MCF 10A (cell line): ENCODE measurements around the gene DNM2. TPM values are rescaled to one million over a fixed set of nuclear protein-coding genes. Genes with fewer than 3 reads are reported as not detected.

Source experiments
- BruUV-seq: library from RNA; stranded (reverse); fragments of 400-500 nt; replicated peaks from 2 replicates; lab custom pipeline; 2021; lab: Mats Ljungman, UMichigan
- CTCF ChIA-PET: fragments of 300-600 bp; sonication (Branson Sonifier 250); formaldehyde crosslinking; extraction: SDS; loops from one replicate; lab custom pipeline; 2021; ENCODE audit warnings: antibody characterized with exemption, inconsistent platforms; lab: Yijun Ruan, JAX
- POLR2A ChIA-PET: fragments of 300-600, 350-650 bp; sonication (Branson Sonifier 250); formaldehyde crosslinking; extraction: SDS; loops from one replicate; lab custom pipeline; 2020; ENCODE audit warnings: antibody characterized with exemption, inconsistent platforms; lab: Yijun Ruan, JAX
- DNase-seq: peaks from one replicate; pipeline ENCODE4 v3.0.0-alpha.2; 2018; ENCODE audit not compliant: unreplicated experiment
- H3K27ac Mint-ChIP-seq: one replicate; pipeline ENCODE4 v1.8.0; 2022; ENCODE audit warnings: mild to moderate bottlenecking, low read depth, mixed read lengths; ENCODE audit not compliant: unreplicated experiment
- H3K27me3 Mint-ChIP-seq: one replicate; pipeline ENCODE4 v1.8.0; 2022; ENCODE audit warnings: mixed read lengths; ENCODE audit not compliant: insufficient read depth, unreplicated experiment
- H3K36me3 Mint-ChIP-seq: one replicate; pipeline ENCODE4 v1.8.0; 2022; ENCODE audit warnings: mild to moderate bottlenecking, moderate library complexity, mixed read lengths; ENCODE audit not compliant: insufficient read depth, unreplicated experiment
- H3K4me1 Mint-ChIP-seq: one replicate; pipeline ENCODE4 v1.8.0; 2022; ENCODE audit warnings: mixed read lengths; ENCODE audit not compliant: insufficient read depth, unreplicated experiment
- H3K4me3 Mint-ChIP-seq: one replicate; pipeline ENCODE4 v1.8.0; 2022; ENCODE audit warnings: mild to moderate bottlenecking, moderate library complexity, mixed read lengths; ENCODE audit not compliant: unreplicated experiment
- H3K9me3 Mint-ChIP-seq: one replicate; pipeline ENCODE4 v1.8.0; 2022; ENCODE audit warnings: mixed read lengths; ENCODE audit not compliant: unreplicated experiment
- intact Hi-C: fragments of 100-400 bp; cut with micrococcal nuclease; formaldehyde crosslinking; loops from 2 replicates; pipeline ENCODE4 v1.14.1; 2022
- total RNA-seq: library from RNA; stranded (reverse); gene quantifications from 2 replicates; pipeline ENCODE4 v1.2.3, GENCODE V29; 2022
- TF ChIP-seq, protein P1 (sequence below): fragments of 200-600 bp; IDR thresholded peaks from one replicate; pipeline ENCODE4 v1.8.0; 2022; ENCODE audit warnings: antibody characterized with exemption, mild to moderate bottlenecking; ENCODE audit not compliant: unreplicated experiment

The DNM2 gene
- total RNA-seq, 1 experiment from 2014 or later = 114 TPM

DNA sequence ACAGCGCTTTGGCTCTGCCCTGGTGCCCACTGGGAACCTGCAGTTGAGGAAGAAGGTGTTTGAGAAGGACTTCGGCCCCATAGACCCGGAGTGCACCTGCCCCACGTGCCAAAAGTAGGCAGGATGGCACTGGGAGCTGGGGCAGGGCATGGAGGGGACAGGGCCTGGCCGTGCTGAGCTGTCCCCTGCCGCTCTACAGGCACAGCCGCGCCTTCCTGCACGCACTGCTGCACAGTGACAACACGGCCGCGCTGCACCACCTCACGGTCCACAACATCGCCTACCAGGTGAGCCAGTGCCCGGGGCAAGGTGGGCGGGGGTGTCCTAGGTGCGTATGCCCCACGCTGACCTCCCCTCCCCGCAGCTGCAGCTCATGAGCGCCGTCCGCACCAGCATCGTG, 5.1 kb upstream of the DNM2 start:
- ChIA-PET CTCF (interaction anchor here (1.2 kb wide), 1 partner anchor 159 kb away, joined by 4 read pairs; no protein-coding TSS in a partner anchor), POLR2A (interaction anchor here (1.0 kb wide), 1 partner anchor 11 kb away, joined by 3 read pairs; the partner anchor contains the start of gene QTRT1)
- TSS peak; percentile 78 for BruUV-seq
- H3K27me3 Mint-ChIP-seq = no peaks in the 10 kb centered on the region
- peaks cover 6% of the 10 kb centered on the region for H3K4me1 Mint-ChIP-seq
- no peak overlapping the region for H3K27ac Mint-ChIP-seq
- no peaks in the 10 kb centered on the region for H3K9me3 Mint-ChIP-seq
- DNase-seq = no peak
- peaks cover 62% of the 10 kb centered on the region for H3K36me3 Mint-ChIP-seq
- H3K4me3 Mint-ChIP-seq = no peak overlapping the region
- intact Hi-C loops = no loop called here
- TF ChIP-seq, protein P1, sequence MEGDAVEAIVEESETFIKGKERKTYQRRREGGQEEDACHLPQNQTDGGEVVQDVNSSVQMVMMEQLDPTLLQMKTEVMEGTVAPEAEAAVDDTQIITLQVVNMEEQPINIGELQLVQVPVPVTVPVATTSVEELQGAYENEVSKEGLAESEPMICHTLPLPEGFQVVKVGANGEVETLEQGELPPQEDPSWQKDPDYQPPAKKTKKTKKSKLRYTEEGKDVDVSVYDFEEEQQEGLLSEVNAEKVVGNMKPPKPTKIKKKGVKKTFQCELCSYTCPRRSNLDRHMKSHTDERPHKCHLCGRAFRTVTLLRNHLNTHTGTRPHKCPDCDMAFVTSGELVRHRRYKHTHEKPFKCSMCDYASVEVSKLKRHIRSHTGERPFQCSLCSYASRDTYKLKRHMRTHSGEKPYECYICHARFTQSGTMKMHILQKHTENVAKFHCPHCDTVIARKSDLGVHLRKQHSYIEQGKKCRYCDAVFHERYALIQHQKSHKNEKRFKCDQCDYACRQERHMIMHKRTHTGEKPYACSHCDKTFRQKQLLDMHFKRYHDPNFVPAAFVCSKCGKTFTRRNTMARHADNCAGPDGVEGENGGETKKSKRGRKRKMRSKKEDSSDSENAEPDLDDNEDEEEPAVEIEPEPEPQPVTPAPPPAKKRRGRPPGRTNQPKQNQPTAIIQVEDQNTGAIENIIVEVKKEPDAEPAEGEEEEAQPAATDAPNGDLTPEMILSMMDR = no peak

DNA sequence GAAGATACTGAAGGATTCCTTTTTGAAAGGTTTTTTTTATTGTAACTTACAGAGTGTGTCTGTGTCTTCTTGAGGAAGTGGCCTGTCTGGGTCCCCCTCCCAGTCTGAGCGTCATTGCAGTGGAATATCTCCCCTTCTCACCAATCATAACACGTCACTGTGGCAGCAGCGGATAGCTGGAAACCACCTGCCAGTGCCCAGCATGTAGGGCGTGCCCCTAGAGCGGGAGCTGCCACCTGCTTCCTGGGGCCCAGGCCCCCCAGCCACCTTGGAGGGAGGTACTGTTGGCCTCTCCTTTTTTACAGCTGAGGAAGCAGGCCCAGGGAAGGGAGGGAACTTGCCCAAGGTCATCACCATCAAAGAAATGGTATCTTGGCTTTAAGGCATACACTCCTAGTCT, 4.6 kb upstream of the DNM2 start:
- no peak overlapping the region for H3K27ac Mint-ChIP-seq
- BruUV-seq = no TSS peak
- TF ChIP-seq, protein P1 = no peak
- H3K36me3 Mint-ChIP-seq = peaks cover 58% of the 10 kb centered on the region
- no peak overlapping the region for H3K4me3 Mint-ChIP-seq
- no peaks in the 10 kb centered on the region for H3K9me3 Mint-ChIP-seq
- CTCF ChIA-PET = interaction anchor here (0.6 kb wide), 1 partner anchor 108 kb away, joined by 5 read pairs; no protein-coding TSS in a partner anchor
- POLR2A ChIA-PET = no interaction called here
- no peaks in the 10 kb centered on the region for H3K27me3 Mint-ChIP-seq
- intact Hi-C loops = no loop called here
- H3K4me1 Mint-ChIP-seq = peaks cover 6% of the 10 kb centered on the region
- DNase-seq = no peak

DNA sequence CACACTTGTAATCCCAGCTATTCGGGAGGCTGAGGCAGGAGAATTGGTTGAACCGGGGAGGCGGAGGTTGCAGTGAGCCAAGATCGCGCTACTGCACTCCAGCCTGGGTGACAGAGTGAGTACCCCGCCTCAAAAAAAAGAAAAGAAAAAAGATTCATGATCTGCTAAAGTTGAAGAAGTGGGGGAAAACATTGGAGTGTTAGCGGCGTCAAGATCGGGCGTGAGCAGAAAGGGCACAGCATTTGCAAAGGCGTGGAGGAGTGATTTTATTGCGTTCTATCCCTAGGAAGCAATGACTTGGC, 874 bp upstream of the DNM2 start:
- TF ChIP-seq, protein P1 = no peak
- CTCF ChIA-PET = interaction anchor here (0.6 to 6.5 kb wide), 14 partner anchors 8 to 630 kb away, joined by 3 to 55 read pairs (median 4); partner anchors contain the start of genes QTRT1 and TMED1
- peaks cover 15% of the 10 kb centered on the region for H3K4me1 Mint-ChIP-seq
- DNase-seq = no peak
- no TSS peak for BruUV-seq
- H3K36me3 Mint-ChIP-seq = peaks cover 33% of the 10 kb centered on the region
- intact Hi-C loops = loop anchor here (1.0 to 5.0 kb wide), 3 partner anchors 55 to 147 kb away; partner anchors contain the start of gene TMED1
- H3K27ac Mint-ChIP-seq = peak overlapping the region; percentile 86
- peak overlapping the region; percentile 57 for H3K4me3 Mint-ChIP-seq
- POLR2A ChIA-PET = interaction anchor here (0.9 to 2.9 kb wide), 19 partner anchors 11 to 374 kb away, joined by 3 to 29 read pairs (median 5); partner anchors contain the start of genes QTRT1 and TMED1
- no peaks in the 10 kb centered on the region for H3K27me3 Mint-ChIP-seq
- H3K9me3 Mint-ChIP-seq = no peaks in the 10 kb centered on the region

DNA sequence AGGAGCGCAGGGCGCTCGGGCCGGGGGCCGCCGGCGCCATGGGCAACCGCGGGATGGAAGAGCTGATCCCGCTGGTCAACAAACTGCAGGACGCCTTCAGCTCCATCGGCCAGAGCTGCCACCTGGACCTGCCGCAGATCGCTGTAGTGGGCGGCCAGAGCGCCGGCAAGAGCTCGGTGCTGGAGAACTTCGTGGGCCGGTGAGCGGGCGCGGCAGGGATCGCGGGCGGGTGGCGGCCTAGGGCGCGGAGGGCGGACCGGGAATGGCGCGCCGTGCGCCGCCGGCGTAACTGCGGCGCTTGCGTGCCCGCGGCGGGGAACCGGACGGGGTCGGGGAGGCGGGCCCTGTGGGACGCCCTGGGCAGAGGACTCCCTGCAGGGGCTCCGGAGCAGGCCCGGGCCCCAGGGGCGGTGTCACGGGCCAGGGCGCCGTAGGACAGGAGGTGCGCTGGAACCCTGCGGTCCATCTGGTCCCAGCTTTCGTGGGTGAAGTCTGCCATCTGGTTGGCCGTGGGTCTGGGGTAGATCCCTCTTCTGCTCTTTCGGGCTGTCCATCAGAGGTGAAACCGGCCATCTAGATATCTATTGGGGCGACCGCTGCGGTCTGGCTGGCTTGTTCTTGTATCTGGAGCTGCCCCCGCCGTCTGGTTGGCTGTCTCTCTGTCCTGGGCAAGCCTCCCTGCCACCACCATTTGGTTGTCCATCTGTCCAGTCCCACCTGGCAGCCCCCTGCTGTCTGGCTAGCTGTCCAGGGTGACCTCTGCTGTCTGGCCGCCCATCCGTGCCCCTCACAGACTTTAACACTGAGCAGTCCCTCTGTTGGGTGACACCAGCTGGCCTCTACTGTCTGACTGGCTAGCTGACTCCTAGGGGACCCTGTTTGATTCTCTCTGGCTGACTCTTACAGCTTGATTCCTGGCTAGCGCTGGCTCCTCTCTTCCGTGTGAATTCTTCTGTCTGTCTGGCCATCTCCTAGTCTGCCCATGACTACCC, 622 bp downstream of the DNM2 start:
- Mint-ChIP-seq H3K4me3 (peak overlapping the region; percentile 86), H3K27me3 (no peaks in the 10 kb centered on the region), H3K27ac (peak overlapping the region; percentile 65), H3K36me3 (peaks cover 29% of the 10 kb centered on the region), H3K9me3 (no peaks in the 10 kb centered on the region), H3K4me1 (peaks cover 15% of the 10 kb centered on the region)
- intact Hi-C loops = loop anchor here (5.0 kb wide), 1 partner anchor 54 kb away; no protein-coding TSS in a partner anchor
- no TSS peak for BruUV-seq
- CTCF ChIA-PET = interaction anchor here (0.5 to 6.5 kb wide), 16 partner anchors 9 to 322 kb away, joined by 3 to 55 read pairs (median 4); partner anchors contain the start of genes QTRT1 and TMED1
- TF ChIP-seq, protein P1 = no peak
- peak; percentile 35 for DNase-seq
- POLR2A ChIA-PET = interaction anchor here (0.5 to 2.9 kb wide), 20 partner anchors 9 to 385 kb away, joined by 3 to 29 read pairs (median 4); partner anchors contain the start of genes QTRT1, RAVER1 and TMED1
